HG03520 (cell line): ENCODE data around the gene SEC24C.
"Not testable (repeated sequence)": the region's sequence is repeated elsewhere in the genome, so short reads cannot be mapped to it uniquely, and the experiment has no call there.

Experiments
- ATAC-seq: cut with Tn5 transposase; IDR thresholded peaks from one replicate; pipeline ENCODE4 v1.9.1; 2021; ENCODE audit warnings: mild to moderate bottlenecking, moderate library complexity; ENCODE audit not compliant: unreplicated experiment

Gene SEC24C

DNA sequence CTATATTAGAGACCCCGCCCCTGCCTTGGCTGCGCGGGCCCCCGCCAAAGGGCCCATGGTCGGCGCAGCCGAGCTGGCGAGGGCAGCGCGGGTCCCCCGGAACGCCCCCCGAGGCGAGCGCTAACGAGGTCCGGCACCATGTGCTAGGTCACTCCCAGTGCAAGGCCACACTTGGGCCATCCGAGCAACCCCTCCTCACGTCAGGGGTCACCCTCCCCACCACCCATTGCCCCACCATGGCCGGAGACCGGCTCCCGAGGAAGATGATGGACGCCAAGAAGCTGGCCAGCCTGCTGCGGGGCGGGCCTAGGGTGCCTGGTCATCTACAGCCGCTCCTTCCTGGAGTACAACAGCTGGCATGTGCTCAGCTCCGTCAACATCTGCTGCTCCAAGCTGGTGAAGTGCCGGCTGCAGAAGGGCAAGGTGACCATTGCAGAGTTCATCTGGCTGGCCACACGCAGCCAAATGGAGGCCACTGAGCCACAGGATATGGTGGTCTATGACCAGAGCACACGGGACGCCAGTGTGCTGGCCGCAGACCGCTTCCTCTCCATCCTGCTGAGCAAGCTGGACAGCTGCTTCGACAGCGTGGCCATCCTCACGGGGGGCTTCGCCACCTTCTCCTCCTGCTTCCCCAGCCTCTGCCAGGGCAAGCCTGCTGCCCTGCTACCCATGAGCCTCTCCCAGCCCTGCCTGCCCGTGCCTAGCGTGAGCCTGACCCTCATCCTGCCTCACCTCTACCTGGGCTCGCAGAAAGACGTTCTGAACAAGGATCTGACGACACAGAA is 12.4 kb upstream of the SEC24C start:
- no peak for ATAC-seq

- ATAC-seq, result no peak
Observed at GRCh38 chr10:73732426-73732825, 11.7 kb upstream of the SEC24C start.

GRCh38 chr10:73732931-73733623 is 11.1 kb upstream of the SEC24C start:
- no peak for ATAC-seq

GRCh38 chr10:73734028-73734720 is 10.0 kb upstream of the SEC24C start:
- ATAC-seq, result no peak

- no peak for ATAC-seq
Observed at GRCh38 chr10:73734796-73735305, 9.3 kb upstream of the SEC24C start.

DNA sequence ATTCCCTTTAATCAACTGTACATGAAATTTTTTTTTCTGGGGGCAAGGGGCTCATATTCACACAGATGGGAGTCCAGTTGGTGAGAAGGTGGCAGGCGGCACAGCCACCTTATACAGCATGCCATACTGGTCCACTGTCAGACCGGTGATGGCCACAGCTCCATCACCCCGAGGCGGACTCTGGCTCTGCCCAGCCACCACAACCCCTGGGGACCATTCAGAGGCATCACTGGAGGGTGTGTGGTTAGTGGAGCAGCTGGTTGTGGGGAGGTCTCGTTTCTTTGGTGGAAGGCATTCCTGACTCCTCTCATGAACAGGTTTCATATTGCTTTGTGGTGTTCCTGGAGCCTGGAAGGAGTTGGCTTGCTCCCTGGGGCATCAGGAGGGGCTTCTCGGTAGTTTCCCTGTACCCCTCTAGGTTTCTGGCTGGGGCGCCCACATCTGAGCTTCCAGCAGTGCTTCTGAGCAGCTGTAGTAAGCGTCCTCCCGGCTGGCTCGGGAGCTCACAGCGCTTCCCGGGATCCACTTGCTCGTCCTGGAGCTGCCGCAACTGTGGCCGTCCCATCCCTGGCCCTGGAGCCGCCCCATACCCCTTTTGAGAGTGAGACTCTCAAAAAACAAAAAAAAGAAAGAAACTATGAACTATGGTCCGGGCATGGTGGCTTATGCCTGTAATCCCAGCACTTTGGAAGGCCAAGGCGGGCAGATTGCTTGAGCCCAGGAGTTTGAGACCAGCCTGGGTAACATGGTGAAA is 3.5 kb upstream of the SEC24C start:
- not testable (repeated sequence) for ATAC-seq

DNA sequence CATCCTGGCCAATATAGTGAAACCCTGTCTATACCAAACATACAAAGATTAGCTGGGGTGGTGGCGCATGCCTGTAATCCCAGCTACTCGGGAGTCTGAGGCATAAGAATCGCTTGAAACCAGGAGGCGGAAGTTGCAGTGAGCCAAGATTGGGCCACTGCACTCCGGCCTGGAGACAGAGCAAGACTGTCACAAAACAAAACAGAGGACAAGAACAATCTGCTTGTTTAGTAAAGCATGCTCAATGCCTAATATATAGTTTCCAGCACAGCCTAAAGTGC is 1.8 kb upstream of the SEC24C start:
- no peak for ATAC-seq

DNA sequence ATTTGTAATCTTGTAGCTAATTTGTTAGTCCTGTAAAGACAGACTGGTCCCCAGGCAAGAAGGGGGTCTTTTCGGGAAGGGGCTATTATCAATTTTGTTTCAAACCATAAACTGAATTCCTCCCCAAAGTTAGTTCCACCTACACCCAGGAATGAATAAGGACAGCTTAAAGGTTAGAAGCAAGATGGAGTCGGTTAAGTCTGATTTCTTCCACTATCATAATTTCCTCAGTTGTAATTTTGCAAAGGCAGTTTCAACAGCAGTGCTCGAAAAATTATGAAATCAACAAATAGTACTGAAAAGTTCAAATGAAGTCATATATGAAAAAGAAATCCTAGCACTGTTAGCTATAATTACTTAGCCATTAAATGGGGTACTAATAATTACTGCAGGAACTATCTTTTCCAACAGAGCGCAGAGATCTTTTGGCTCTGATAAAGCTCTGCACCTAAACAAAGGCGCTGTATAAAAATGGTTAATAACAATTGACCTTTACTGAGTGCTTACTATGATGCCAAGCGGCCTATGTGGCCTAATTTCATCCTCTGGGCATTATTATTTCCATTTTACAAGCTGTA is 756 bp upstream of the SEC24C start:
- no peak for ATAC-seq

GRCh38 chr10:73744664-73744975 is 448 bp downstream of the SEC24C start:
- ATAC-seq, result peak; percentile 32

- no peak for ATAC-seq
Observed at GRCh38 chr10:73746721-73747120, 2.5 kb downstream of the SEC24C start.

- no peak for ATAC-seq
Observed at GRCh38 chr10:73750819-73751218, 6.6 kb downstream of the SEC24C start.

DNA sequence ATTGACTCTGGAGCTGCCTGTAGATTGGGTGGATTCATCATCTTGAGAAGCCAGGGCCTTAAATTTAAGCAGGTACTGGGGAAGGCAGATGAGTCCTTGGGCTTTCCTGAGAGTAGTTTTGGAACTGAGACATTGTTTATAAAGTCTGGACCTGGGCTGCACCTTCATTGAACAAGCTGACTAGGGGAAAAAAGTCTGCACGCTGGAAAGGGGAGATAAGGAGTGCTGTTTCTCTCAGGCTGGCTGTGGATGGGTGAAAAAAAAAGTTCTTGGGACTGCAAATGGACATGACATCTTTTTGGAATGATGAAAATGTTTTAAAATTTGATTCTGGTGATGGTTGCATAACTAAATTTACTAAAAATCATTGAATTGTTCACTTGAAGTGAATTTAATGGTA is 12.0 kb downstream of the SEC24C start:
- no peak for ATAC-seq

GRCh38 chr10:73758704-73759511 is 14.7 kb downstream of the SEC24C start:
- no peak for ATAC-seq

- ATAC-seq, result no peak
Observed at GRCh38 chr10:73759512-73760115, 15.4 kb downstream of the SEC24C start.

DNA sequence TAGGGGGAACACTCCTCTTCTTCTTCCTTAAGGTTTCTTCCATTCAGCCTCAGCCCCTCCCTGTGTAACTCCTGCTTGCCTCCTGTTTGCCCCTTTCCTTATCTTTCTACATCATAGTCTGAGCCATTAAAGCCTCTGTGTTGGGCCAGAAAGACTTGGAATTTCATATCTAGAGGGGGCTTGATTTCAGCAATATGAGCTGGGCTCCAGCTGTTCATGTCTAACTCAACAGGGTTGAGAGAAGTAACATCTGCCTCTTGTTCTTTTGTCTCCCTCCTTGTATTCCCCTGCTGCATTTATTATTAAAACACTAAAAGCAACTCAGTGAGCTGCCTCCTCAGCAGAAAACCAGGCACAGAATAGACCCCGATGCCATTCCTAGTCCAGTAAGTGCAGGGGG is 17.6 kb downstream of the SEC24C start:
- ATAC-seq, result no peak

DNA sequence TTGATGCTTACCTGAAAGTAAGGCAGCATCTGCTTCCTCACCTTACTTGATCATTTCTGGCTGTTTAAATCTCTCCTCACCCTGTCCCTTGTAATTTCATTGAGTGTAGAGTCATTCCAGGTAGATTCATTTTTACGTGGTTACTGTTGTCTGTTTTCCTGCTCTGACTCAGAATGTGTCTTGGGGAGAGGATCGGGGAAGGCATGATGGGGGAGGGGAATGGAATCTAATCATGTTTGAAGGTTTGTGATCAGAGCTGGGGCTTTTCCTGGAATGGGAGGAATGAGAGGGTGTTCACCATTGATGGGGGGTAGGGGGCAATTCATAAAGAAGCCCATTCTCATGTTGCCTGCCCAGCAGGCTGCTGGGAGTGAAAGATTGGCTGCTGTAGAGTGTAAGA is 18.7 kb downstream of the SEC24C start:
- ATAC-seq, result no peak

GRCh38 chr10:73763343-73763742 is 19.2 kb downstream of the SEC24C start:
- no peak for ATAC-seq

DNA sequence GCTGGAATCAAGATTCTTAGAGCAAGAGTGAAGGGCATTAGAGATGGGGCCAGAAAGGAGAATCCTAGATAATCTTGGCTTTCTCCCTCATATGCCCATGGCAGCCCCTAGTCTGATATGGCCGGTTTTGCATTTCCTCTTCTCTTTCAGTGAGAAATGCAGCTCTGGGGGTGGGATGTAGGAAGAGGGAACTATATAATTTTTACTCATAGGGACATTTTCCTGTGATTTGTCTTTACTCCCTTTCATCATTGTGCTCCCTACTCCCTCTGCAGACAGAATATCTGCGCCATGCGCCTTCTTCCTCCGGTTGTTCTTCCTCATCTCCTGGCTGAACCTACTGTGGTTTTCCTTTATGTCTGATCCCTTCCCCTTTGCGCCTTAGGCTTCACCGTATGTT is 20.9 kb downstream of the SEC24C start:
- ATAC-seq, result no peak

DNA sequence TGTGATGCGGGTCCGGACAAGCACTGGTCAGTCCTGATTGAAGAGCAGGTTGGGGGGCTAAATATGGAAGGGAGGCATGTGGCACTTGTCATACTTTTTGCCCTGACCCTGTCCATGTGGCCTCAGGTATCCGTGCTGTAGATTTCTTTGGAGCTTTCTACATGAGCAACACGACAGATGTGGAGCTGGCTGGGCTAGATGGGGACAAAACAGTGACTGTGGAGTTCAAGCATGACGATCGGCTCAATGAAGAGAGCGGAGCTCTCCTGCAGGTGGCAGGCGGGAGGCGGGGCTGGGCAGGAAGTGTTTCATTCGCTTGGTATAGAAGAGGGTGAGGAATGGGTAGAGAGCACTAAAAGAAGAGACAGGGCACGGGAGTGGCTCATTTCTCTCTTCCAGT is 24.7 kb downstream of the SEC24C start:
- ATAC-seq, result no peak

DNA sequence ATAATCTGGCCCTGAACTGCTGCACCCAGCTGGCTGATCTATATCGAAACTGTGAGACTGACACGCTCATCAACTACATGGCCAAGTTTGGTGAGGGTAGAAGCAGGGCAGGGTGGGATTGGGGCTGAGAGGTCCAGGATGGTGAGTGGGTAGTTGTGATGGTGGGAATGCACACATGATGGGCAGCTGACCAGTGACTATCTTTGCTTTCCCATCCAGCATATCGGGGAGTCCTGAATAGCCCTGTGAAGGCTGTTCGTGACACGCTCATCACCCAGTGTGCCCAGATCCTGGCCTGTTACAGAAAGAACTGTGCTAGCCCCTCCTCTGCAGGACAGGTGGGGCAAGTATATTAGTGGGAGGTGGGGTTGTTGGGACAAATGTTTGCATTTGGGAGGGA is 25.2 kb downstream of the SEC24C start:
- no peak for ATAC-seq
